LHCN-M2 (cell line): Measurements from ENCODE around the gene BBS1. TPM values are rescaled to one million over a fixed set of nuclear protein-coding genes. Genes with fewer than 3 reads are reported as not detected.

Source experiments
- DNase-seq: peaks from one replicate; pipeline ENCODE4 v3.0.0-alpha.2; 2012; ENCODE audit warnings: low read depth
- total RNA-seq: library from RNA; depleted of rRNA; stranded (reverse); fragments of >200 nt; gene quantifications from 2 replicates; pipeline ENCODE4 v1.2.3, GENCODE V29; 2014

BBS1 gene
- total RNA-seq, 1 experiment from 2014 or later, result 26.2 TPM

- DNase-seq, result peak; percentile 44
Measured at GRCh38 chr11:66477263-66478201, 32.9 kb upstream of the BBS1 start.

- no peak for DNase-seq
Measured at GRCh38 chr11:66478729-66479393, 31.6 kb upstream of the BBS1 start.

- peak; percentile 33 for DNase-seq
Measured at GRCh38 chr11:66479394-66480116, 30.9 kb upstream of the BBS1 start.

GRCh38 chr11:66480117-66480938 is 30.1 kb upstream of the BBS1 start, which contains the start of gene DPP3:
TSS of gene DPP3 (plus strand) at chr11:66480434. CDS start at chr11:66482201, 1,767 bp downstream.
- peak; percentile 95 for DNase-seq

- no peak for DNase-seq
Measured at GRCh38 chr11:66484806-66485380, 25.5 kb upstream of the BBS1 start.

GRCh38 chr11:66488957-66489356 is 21.5 kb upstream of the BBS1 start:
- DNase-seq, result no peak

GRCh38 chr11:66489636-66490035 is 20.8 kb upstream of the BBS1 start:
- DNase-seq, result no peak

- DNase-seq, result no peak
Measured at GRCh38 chr11:66491315-66491935, 19.0 kb upstream of the BBS1 start.

- DNase-seq, result no peak
Measured at GRCh38 chr11:66492161-66492865, 18.1 kb upstream of the BBS1 start.

GRCh38 chr11:66493130-66493529 is 17.3 kb upstream of the BBS1 start:
- no peak for DNase-seq

GRCh38 chr11:66494458-66494857 is 16.0 kb upstream of the BBS1 start:
- DNase-seq, result no peak

- no peak for DNase-seq
Measured at GRCh38 chr11:66494935-66495334, 15.5 kb upstream of the BBS1 start.

- no peak for DNase-seq
Measured at GRCh38 chr11:66495401-66495854, 15.0 kb upstream of the BBS1 start.

- DNase-seq, result no peak
Measured at GRCh38 chr11:66497206-66497605, 13.2 kb upstream of the BBS1 start.

GRCh38 chr11:66498506-66498905 is 11.9 kb upstream of the BBS1 start:
- DNase-seq, result no peak

GRCh38 chr11:66505276-66505816 is 5.1 kb upstream of the BBS1 start:
- DNase-seq, result no peak

- DNase-seq, result no peak
Measured at GRCh38 chr11:66509131-66509561, 1.3 kb upstream of the BBS1 start.

GRCh38 chr11:66510990-66511339 is 530 bp downstream of the BBS1 start:
- DNase-seq, result no peak

- DNase-seq, result no peak
Measured at GRCh38 chr11:66523611-66524010, 13.2 kb downstream of the BBS1 start.
